GM12878 (cell line): ENCODE measurements around the gene OLFML2B. TPM values are rescaled to one million over a fixed set of nuclear protein-coding genes. Genes with fewer than 3 reads are reported as not detected.

ENCODE experiments used
- ATAC-seq: fragments of 200-7000 bp; cut with Tn5 transposase; 3 replicates; pipeline ENCODE4 v1.9.1; 2020; ENCODE audit warnings: mild to moderate bottlenecking, moderate library complexity
- BruUV-seq: library from RNA; stranded (reverse); fragments of 400-500 nt; replicated peaks from 2 replicates; lab custom pipeline; 2021; lab: Mats Ljungman, UMichigan
- CTCF ChIA-PET: fragments of 300-600 bp; sonication (Branson Sonifier 250); formaldehyde crosslinking; extraction: SDS; loops from one replicate; lab custom pipeline; 2021; ENCODE audit warnings: inconsistent platforms; lab: Yijun Ruan, JAX
- POLR2A ChIA-PET: fragments of 350-600 bp; formaldehyde crosslinking; extraction: SDS; loops from one replicate; lab custom pipeline; 2021; ENCODE audit warnings: inconsistent platforms; lab: Charles Lee
- RAD21 ChIA-PET: fragments of 300-600 bp; sonication (Branson Sonifier 250); formaldehyde crosslinking; loops from one replicate; lab custom pipeline; 2023; ENCODE audit warnings: antibody characterized with exemption; ENCODE audit not compliant: unreplicated experiment; lab: Charles Lee
- SMC1A ChIA-PET: fragments of 300-600 bp; sonication (Branson Sonifier 250); formaldehyde crosslinking; loops from one replicate; lab custom pipeline; 2023; ENCODE audit not compliant: unreplicated experiment, uncharacterized antibody; lab: Charles Lee
- DNase-seq: peaks from one replicate; pipeline ENCODE4 v3.0.0-alpha.2; 2011; ENCODE audit warnings: low read depth, low spot score
- FAIRE-seq: peaks from 3 replicates; lab custom pipeline; 2011; peaks lifted over from hg19 to GRCh38; lab: Jason Lieb, UNC
- H2AFZ ChIP-seq: 2 replicates; pipeline ENCODE4 v1.6.0; 2011; ENCODE audit warnings: low read depth, low read length, control low read depth; ENCODE audit not compliant: control insufficient read depth
- H3K27ac ChIP-seq: 2 replicates; pipeline ENCODE4 v1.5.1; 2011; ENCODE audit warnings: control low read depth; ENCODE audit not compliant: control insufficient read depth, insufficient read depth
- H3K27me3 ChIP-seq, 2 experiments: replicated peaks in 1 of 2; 2 replicates each; pipeline versions ENCODE4 v1.6.0 to v1.6.1; 2011; ENCODE audit warnings: low read length in 1 of 2; ENCODE audit not compliant: control insufficient read depth in 2 of 2, insufficient read depth in 2 of 2
- H3K36me3 ChIP-seq, 2 experiments: 2 replicates each; pipeline ENCODE4 v1.5.1; 2011; ENCODE audit warnings: low read length in 1 of 2; ENCODE audit not compliant: control insufficient read depth in 2 of 2, insufficient read depth in 2 of 2
- H3K4me1 ChIP-seq: 2 replicates; pipeline ENCODE4 v1.6.1; 2011; ENCODE audit warnings: mild to moderate bottlenecking, low read length, moderate library complexity, mixed read lengths; ENCODE audit not compliant: control insufficient read depth, insufficient read depth
- H3K4me2 ChIP-seq: 2 replicates; pipeline ENCODE4 v1.6.0; 2011; ENCODE audit warnings: control low read depth; ENCODE audit not compliant: control insufficient read depth, insufficient read depth
- H3K4me3 ChIP-seq: fragments of 200-600 bp; sonication (generic); 2 replicates; pipeline ENCODE4 v1.5.1; 2016
- H3K79me2 ChIP-seq: 2 replicates; pipeline ENCODE4 v1.6.0; 2011; ENCODE audit warnings: low read length; ENCODE audit not compliant: control insufficient read depth, insufficient read depth
- H3K9ac ChIP-seq: 2 replicates; pipeline ENCODE4 v1.8.0; 2011; ENCODE audit warnings: low read length, control low read depth, mixed read lengths; ENCODE audit not compliant: control insufficient read depth, insufficient read depth
- H3K9me3 ChIP-seq: replicated peaks from 3 replicates; pipeline ENCODE4 v1.5.1; 2011; ENCODE audit warnings: mild to moderate bottlenecking, low read length; ENCODE audit not compliant: control insufficient read depth, insufficient read depth
- H4K20me1 ChIP-seq: 2 replicates; pipeline ENCODE4 v1.6.0; 2011; ENCODE audit not compliant: control insufficient read depth, insufficient read depth
- ETV6 ChIP-seq, 2 experiments: fragments of 450-650 bp in 1 of 2; IDR thresholded peaks in 1 of 2; conservative IDR thresholded peaks in 1 of 2; 2 replicates each; pipeline ENCODE4 v1.6.1; 2014; ENCODE audit warnings: antibody characterized with exemption in 1 of 2, borderline replicate concordance in 1 of 2, low read depth in 1 of 2, mild to moderate bottlenecking in 1 of 2, moderate library complexity in 1 of 2
- GABPA ChIP-seq: IDR thresholded peaks from 2 replicates; pipeline ENCODE4 v1.6.1; 2014; ENCODE audit warnings: antibody characterized with exemption, low read depth, mild to moderate bottlenecking, inconsistent platforms
- IKZF1 ChIP-seq: fragments of 450-650 bp; conservative IDR thresholded peaks from 2 replicates; pipeline ENCODE4 v1.6.1; 2017; ENCODE audit warnings: antibody characterized with exemption, mild to moderate bottlenecking
- RELB ChIP-seq: fragments of 450-650 bp; IDR thresholded peaks from 2 replicates; pipeline ENCODE4 v1.6.1; 2017; ENCODE audit warnings: low read depth, mild to moderate bottlenecking, moderate library complexity
- SPI1 ChIP-seq: IDR thresholded peaks from 2 replicates; pipeline ENCODE4 v1.6.1; 2011; ENCODE audit warnings: low read depth, mild to moderate bottlenecking, low read length, moderate library complexity, borderline replicate concordance; ENCODE audit not compliant: insufficient read depth
- YY1 ChIP-seq: IDR thresholded peaks from 2 replicates; pipeline ENCODE4 v1.6.1; 2011; ENCODE audit warnings: low read depth, mild to moderate bottlenecking, low read length
- ZBED1 ChIP-seq: IDR thresholded peaks from 2 replicates; pipeline ENCODE4 v1.6.1; 2016; ENCODE audit warnings: borderline replicate concordance
- WGBS: methylation state at CpG from one replicate; pipeline ENCODE4 v1.1.6; 2016; ENCODE audit warnings: low lambda C conversion rate; ENCODE audit not compliant: insufficient replicate concordance, insufficient coverage; ENCODE audit errors: missing lambda C conversion rate; 5-methylcytosine and 5-hydroxymethylcytosine counted together
- in situ Hi-C: fragments of 300-500 bp; cut with MboI; formaldehyde crosslinking; loops from 9 replicates; pipeline ENCODE4 v1.14.3; 2018; ENCODE audit warnings: mixed read lengths
- intact Hi-C: fragments of 100-400 bp; cut with micrococcal nuclease; formaldehyde crosslinking; loops from one replicate; pipeline ENCODE4 v1.14.2; 2022; ENCODE audit not compliant: unreplicated experiment
- polyA plus RNA-seq, 11 experiments: library from polyadenylated mRNA; depleted of rRNA in 4 of 11; unstranded in 6 of 11; stranded (reverse) in 5 of 11; fragments of >200 nt; fragmentation: Nextera tagmentation in 4 of 11; fragmentation: Illumina TruSeq in 1 of 11; extraction: Ambion mirVana in 4 of 11; extraction: Trizol in 1 of 11; gene quantifications; 1 replicate in 1 of 11; 2 replicates in 10 of 11; pipeline versions ENCODE4 v1.2.1 to v1.2.3, GENCODE V29; 2011 to 2016; ENCODE audit warnings: inconsistent platforms in 2 of 11, missing spikeins in 2 of 11, low read depth in 1 of 11
- total RNA-seq, 4 experiments: library from RNA; depleted of rRNA in 3 of 4; stranded (reverse); fragments of >200 nt in 3 of 4; fragmentation: Illumina TruSeq in 1 of 4; extraction: Trizol in 1 of 4; gene quantifications; 2 replicates each; pipeline versions ENCODE4 v1.2.1 to v1.2.3, GENCODE V29; 2013 to 2021

The OLFML2B gene
- total and polyA plus RNA-seq, 10 of the 15 experiments (the other 5 are each of a cell fraction or from before 2014, with no cell fraction given): not detected

- DNase-seq (peak; percentile 38), FAIRE-seq (peak; percentile 57), ATAC-seq (peak; percentile 75)
- Histone ChIP-seq H4K20me1 (no peaks in the 10 kb centered on the region), H3K4me3 (no peak overlapping the region), H3K9ac (no peak overlapping the region), H3K79me2 (no peaks in the 10 kb centered on the region), H3K9me3 (no peaks in the 10 kb centered on the region; the same call in 1 of the 3 replicates), H3K27ac (no peak overlapping the region), H2AFZ (no peak overlapping the region), H3K4me1 (peaks cover 5% of the 10 kb centered on the region), H3K36me3 (no peaks in the 10 kb centered on the region), H3K4me2 (no peak overlapping the region), H3K27me3 (peaks cover 4 to 12% of the 10 kb centered on the region in 2 experiments; a peak in 3 of 4 replicates)
- SMC1A ChIA-PET: no interaction called here
- no TSS peak for BruUV-seq
- TF ChIP-seq SPI1: peak; percentile 82
- no peak for TF ChIP-seq GABPA
- TF ChIP-seq ETV6 (conservative IDR thresholded peaks at IDR 0.05 in 1 of 2, IDR thresholded peaks at IDR 0.05 in 1 of 2; ENCODE audit: borderline replicate concordance in 1 of 2, low read depth in 1 of 2): peak in 1 of 2 experiments; percentile 34; a peak in 1 of 4 replicates
- TF ChIP-seq YY1: 0 out of 2 replicates have a peak, but pooled peaks have one; percentile 16
- 0 out of 2 replicates have a peak, but pooled peaks have one; percentile 18 for TF ChIP-seq RELB
- no peak for TF ChIP-seq ZBED1
- peak; percentile 28; the same call in 1 of the 2 replicates for TF ChIP-seq IKZF1
- CTCF ChIA-PET: interaction anchor here (0.7 to 1.5 kb wide), 3 partner anchors 8 to 236 kb away, joined by 3 to 6 read pairs (median 4); no protein-coding TSS in a partner anchor
- in situ Hi-C loops: no loop called here
- 3% methylated on average over 6 of the region's 6 CpGs for WGBS
- POLR2A ChIA-PET: no interaction called here
- RAD21 ChIA-PET: no interaction called here
- intact Hi-C loops: no loop called here
Measured at GRCh38 chr1:162028726-162029125, 5.1 kb upstream of the OLFML2B start.
